ENCODE measurements around the gene MARCHF3. TPM values are rescaled to one million over a fixed set of nuclear protein-coding genes. Genes with fewer than 3 reads are reported as not detected.

MARCHF3 gene
- total and polyA plus RNA-seq, 10 of the 15 experiments (the other 5 are each of a cell fraction or from before 2014, with no cell fraction given): 3.6 to 24.1 (median 11.3) TPM

DNA sequence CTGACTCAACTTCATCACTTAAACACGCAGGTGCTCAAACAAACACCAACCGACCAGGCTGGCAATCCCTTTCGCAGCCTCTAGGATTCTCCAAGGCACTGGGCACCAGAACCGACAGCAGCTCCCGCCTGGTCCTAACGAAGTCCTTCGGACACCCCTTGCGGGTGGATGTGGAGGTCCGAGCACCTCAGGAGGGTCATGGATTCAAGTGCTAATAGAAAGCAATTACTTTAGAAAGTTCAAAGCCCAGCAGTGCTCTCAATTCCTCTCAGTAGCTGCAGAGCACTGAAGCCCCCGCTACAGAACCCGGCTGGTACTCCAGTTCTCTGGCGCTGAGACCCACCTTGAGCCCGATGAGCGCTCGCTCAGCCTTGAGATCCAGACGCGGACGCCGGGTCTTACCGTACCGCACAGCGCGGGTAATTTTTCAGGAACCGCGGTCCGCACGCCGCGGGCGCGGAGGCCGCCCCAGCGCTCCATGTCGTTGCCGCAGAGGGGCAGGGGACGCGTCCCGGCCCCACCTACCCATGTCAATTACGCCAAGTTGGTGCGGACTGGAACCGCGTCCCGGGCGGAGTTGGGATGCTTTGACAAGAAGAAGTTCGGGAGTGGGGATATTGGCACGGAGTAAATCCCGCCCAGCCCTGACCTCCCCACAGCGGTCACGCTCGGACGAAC lies 638 bp downstream of the MARCHF3 start:
- no peaks in the 10 kb centered on the region for H3K36me3 ChIP-seq (ENCODE audit: control insufficient read depth in 2 of 2, insufficient read depth in 2 of 2, low read length in 1 of 2)
- RAD21 ChIA-PET (ENCODE audit: unreplicated experiment): interaction anchor here (1.1 to 6.8 kb wide), 13 partner anchors 9 to 353 kb away, joined by 3 to 107 read pairs (median 5); partner anchors contain the start of gene C5orf63
- H3K4me2 ChIP-seq (ENCODE audit: control insufficient read depth, insufficient read depth): peak overlapping the region; percentile 98
- in situ Hi-C loops (cut with MboI) (no loop called here), intact Hi-C loops (cut with micrococcal nuclease; ENCODE audit: unreplicated experiment) (loop anchor here (2.0 to 10.0 kb wide), 4 partner anchors 15 to 185 kb away; no protein-coding TSS in a partner anchor)
- SMC1A ChIA-PET (ENCODE audit: uncharacterized antibody, unreplicated experiment): interaction anchor here (0.8 to 8.0 kb wide), 13 partner anchors 9 to 372 kb away, joined by 3 to 156 read pairs (median 4); no protein-coding TSS in a partner anchor
- TF ChIP-seq CHD1 (IDR thresholded peaks at IDR 0.05; ENCODE audit: low read depth, low read length) (peak; percentile 43; the same call in 1 of the 2 replicates), SMARCA5 (IDR thresholded peaks at IDR 0.05) (no peak), EP300 (IDR thresholded peaks at IDR 0.05; ENCODE audit: borderline replicate concordance in 1 of 2, control insufficient read depth in 1 of 2, low read depth in 2 of 2, low read length in 2 of 2) (0 out of 4 replicates have a peak, but pooled peaks of 1 of the 2 experiments have one; percentile 11), CBX5 (IDR thresholded peaks at IDR 0.05; ENCODE audit: low read depth) (0 out of 2 replicates have a peak, but pooled peaks have one; percentile 56), NFYA (IDR thresholded peaks at IDR 0.05; ENCODE audit: borderline replicate concordance, low read depth, low read length) (no peak), SUZ12 (IDR thresholded peaks at IDR 0.05; ENCODE audit: unreplicated experiment) (no peak), HCFC1 (IDR thresholded peaks at IDR 0.05; ENCODE audit: low read length) (no peak), PML (IDR thresholded peaks at IDR 0.05; ENCODE audit: low read length) (0 out of 2 replicates have a peak, but pooled peaks have one; percentile 8), SMC3 (IDR thresholded peaks at IDR 0.05; ENCODE audit: borderline replicate concordance, low read length) (peak; percentile 23; the same call in 1 of the 2 replicates), POLR2AphosphoS2 (IDR thresholded peaks at IDR 0.05; ENCODE audit: low read depth, low read length) (no peak), ATF7 (IDR thresholded peaks at IDR 0.05; ENCODE audit: low read depth) (no peak), GATAD2B (conservative IDR thresholded peaks at IDR 0.05; ENCODE audit: low read depth) (0 out of 2 replicates have a peak, but pooled peaks have one; percentile 19), LARP7 (IDR thresholded peaks at IDR 0.05) (peak; percentile 55; the same call in 1 of the 2 replicates), ZNF24 (IDR thresholded peaks at IDR 0.05) (no peak), RAD21 (IDR thresholded peaks at IDR 0.05; ENCODE audit: insufficient read depth, low read depth, low read length) (peak; percentile 24; the same call in 1 of the 2 replicates), CREM (IDR thresholded peaks at IDR 0.05; ENCODE audit: low read depth) (no peak)
- TF ChIP-seq, protein P1, sequence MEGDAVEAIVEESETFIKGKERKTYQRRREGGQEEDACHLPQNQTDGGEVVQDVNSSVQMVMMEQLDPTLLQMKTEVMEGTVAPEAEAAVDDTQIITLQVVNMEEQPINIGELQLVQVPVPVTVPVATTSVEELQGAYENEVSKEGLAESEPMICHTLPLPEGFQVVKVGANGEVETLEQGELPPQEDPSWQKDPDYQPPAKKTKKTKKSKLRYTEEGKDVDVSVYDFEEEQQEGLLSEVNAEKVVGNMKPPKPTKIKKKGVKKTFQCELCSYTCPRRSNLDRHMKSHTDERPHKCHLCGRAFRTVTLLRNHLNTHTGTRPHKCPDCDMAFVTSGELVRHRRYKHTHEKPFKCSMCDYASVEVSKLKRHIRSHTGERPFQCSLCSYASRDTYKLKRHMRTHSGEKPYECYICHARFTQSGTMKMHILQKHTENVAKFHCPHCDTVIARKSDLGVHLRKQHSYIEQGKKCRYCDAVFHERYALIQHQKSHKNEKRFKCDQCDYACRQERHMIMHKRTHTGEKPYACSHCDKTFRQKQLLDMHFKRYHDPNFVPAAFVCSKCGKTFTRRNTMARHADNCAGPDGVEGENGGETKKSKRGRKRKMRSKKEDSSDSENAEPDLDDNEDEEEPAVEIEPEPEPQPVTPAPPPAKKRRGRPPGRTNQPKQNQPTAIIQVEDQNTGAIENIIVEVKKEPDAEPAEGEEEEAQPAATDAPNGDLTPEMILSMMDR (IDR thresholded peaks at IDR 0.05 in 2 of 3, conservative IDR thresholded peaks at IDR 0.05 in 1 of 3; ENCODE audit: control insufficient read depth in 2 of 3, extremely low read depth in 1 of 3, insufficient read depth in 1 of 3, low read depth in 3 of 3, low read length in 3 of 3): peak; percentile 14 to 39 (median 36); a peak in 4 of 6 replicates
- TF ChIP-seq, protein P2, sequence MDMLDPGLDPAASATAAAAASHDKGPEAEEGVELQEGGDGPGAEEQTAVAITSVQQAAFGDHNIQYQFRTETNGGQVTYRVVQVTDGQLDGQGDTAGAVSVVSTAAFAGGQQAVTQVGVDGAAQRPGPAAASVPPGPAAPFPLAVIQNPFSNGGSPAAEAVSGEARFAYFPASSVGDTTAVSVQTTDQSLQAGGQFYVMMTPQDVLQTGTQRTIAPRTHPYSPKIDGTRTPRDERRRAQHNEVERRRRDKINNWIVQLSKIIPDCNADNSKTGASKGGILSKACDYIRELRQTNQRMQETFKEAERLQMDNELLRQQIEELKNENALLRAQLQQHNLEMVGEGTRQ (IDR thresholded peaks at IDR 0.05; ENCODE audit: borderline replicate concordance, low read depth, low read length): no peak
- TF ChIP-seq, protein P3, sequence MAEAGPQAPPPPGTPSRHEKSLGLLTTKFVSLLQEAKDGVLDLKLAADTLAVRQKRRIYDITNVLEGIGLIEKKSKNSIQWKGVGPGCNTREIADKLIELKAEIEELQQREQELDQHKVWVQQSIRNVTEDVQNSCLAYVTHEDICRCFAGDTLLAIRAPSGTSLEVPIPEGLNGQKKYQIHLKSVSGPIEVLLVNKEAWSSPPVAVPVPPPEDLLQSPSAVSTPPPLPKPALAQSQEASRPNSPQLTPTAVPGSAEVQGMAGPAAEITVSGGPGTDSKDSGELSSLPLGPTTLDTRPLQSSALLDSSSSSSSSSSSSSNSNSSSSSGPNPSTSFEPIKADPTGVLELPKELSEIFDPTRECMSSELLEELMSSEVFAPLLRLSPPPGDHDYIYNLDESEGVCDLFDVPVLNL (IDR thresholded peaks at IDR 0.05; ENCODE audit: low read depth, low read length): 0 out of 2 replicates have a peak, but pooled peaks have one; percentile 23
- WGBS (ENCODE audit: insufficient coverage, insufficient replicate concordance, low lambda C conversion rate, missing lambda C conversion rate): 2% methylated on average over 48 of the region's 51 CpGs
- H3K27ac ChIP-seq (ENCODE audit: control insufficient read depth, insufficient read depth): peak overlapping the region; percentile 46; the same call in 1 of the 2 replicates
- peak overlapping the region; percentile 77 for H3K9ac ChIP-seq (ENCODE audit: control insufficient read depth, insufficient read depth, low read length)
- peak; percentile 53 for ATAC-seq
- DNase-seq (ENCODE audit: low read depth, low spot score): no peak
- H2AFZ ChIP-seq (ENCODE audit: control insufficient read depth, low read depth, low read length): peak overlapping the region; percentile 99
- H3K27me3 ChIP-seq (replicated peaks in 1 of 2; ENCODE audit: control insufficient read depth in 2 of 2, insufficient read depth in 2 of 2, low read length in 1 of 2): no peaks in the 10 kb centered on the region
- CTCF ChIA-PET: interaction anchor here (0.7 to 2.1 kb wide), 8 partner anchors 10 to 344 kb away, joined by 3 to 10 read pairs (median 5); no protein-coding TSS in a partner anchor
- FAIRE-seq: peak; percentile 88
- H3K9me3 ChIP-seq (replicated peaks; ENCODE audit: control insufficient read depth, insufficient read depth, low read length): no peaks in the 10 kb centered on the region
- H3K4me1 ChIP-seq (ENCODE audit: control insufficient read depth, insufficient read depth, low read length): peaks cover 6% of the 10 kb centered on the region
- H4K20me1 ChIP-seq (ENCODE audit: control insufficient read depth, insufficient read depth): no peaks in the 10 kb centered on the region
- peaks cover 2% of the 10 kb centered on the region for H3K79me2 ChIP-seq (ENCODE audit: control insufficient read depth, insufficient read depth, low read length)
- TSS peak; percentile 58 for BruUV-seq (replicated peaks)
- POLR2A ChIA-PET: interaction anchor here (0.6 to 7.5 kb wide), 6 partner anchors 9 to 252 kb away, joined by 4 to 114 read pairs (median 6); partner anchors contain the start of gene LMNB1
- H3K4me3 ChIP-seq: peak overlapping the region; percentile 89

Measured in GM12878 (cell line).